CD4-positive, CD25-positive, alpha-beta regulatory T cell (primary cell): Measurements from ENCODE around the gene SEMA3A. TPM values are rescaled to one million over a fixed set of nuclear protein-coding genes. Genes with fewer than 3 reads are reported as not detected.

Source experiments
- ATAC-seq, 2 donors: fragments of 150-1000 bp; cut with Tn5 transposase; one replicate each; pipeline ENCODE4 v1.10.0; 2021; ENCODE audit warnings: low read depth in 2 of 2, moderate number of reproducible peaks in 2 of 2, moderate library complexity in 1 of 2
- DNase-seq, 3 donors: peaks; one replicate each; pipeline versions ENCODE4 v3.0.0 to v3.0.0-alpha.2; 2012 to 2022; ENCODE audit warnings: mixed read lengths in 1 of 3
- H3K27ac ChIP-seq: one replicate; pipeline ENCODE4 v1.7.0; 2013; ENCODE audit warnings: mild to moderate bottlenecking, low read length; ENCODE audit not compliant: insufficient read depth, poor library complexity, severe bottlenecking
- H3K27me3 ChIP-seq: one replicate; pipeline ENCODE4 v1.7.0; 2013; ENCODE audit warnings: low read length; ENCODE audit not compliant: control insufficient read depth, insufficient read depth
- H3K36me3 ChIP-seq: one replicate; pipeline ENCODE4 v1.7.0; 2013; ENCODE audit warnings: mild to moderate bottlenecking, low read length, moderate library complexity; ENCODE audit not compliant: control insufficient read depth, insufficient read depth
- H3K4me1 ChIP-seq: 2 replicates; pipeline ENCODE4 v1.7.0; 2013; ENCODE audit warnings: mild to moderate bottlenecking, low read length; ENCODE audit not compliant: insufficient read depth, control insufficient read depth, poor library complexity, severe bottlenecking
- H3K4me3 ChIP-seq: one replicate; pipeline ENCODE4 v1.7.0; 2013; ENCODE audit warnings: low read depth, mild to moderate bottlenecking, low read length, moderate library complexity
- H3K9me3 ChIP-seq, 2 experiments: 1 replicate in 1 of 2; 2 replicates in 1 of 2; pipeline ENCODE4 v1.7.0; 2013; ENCODE audit warnings: low read length in 2 of 2, mild to moderate bottlenecking in 1 of 2, moderate library complexity in 1 of 2; ENCODE audit not compliant: control insufficient read depth in 2 of 2
- H3K27ac Mint-ChIP-seq, 3 donors: one replicate each; pipeline ENCODE4 v1.8.0; 2020 to 2022; ENCODE audit warnings: mild to moderate bottlenecking in 3 of 3, mixed read lengths in 3 of 3, moderate library complexity in 2 of 3
- H3K27me3 Mint-ChIP-seq: one replicate; pipeline ENCODE4 v1.8.0; 2022; ENCODE audit warnings: mild to moderate bottlenecking, mixed read lengths
- H3K36me3 Mint-ChIP-seq: one replicate; pipeline ENCODE4 v1.8.0; 2020; ENCODE audit warnings: mixed read lengths
- H3K4me1 Mint-ChIP-seq, 4 donors: one replicate each; pipeline ENCODE4 v1.8.0; 2020 to 2022; ENCODE audit warnings: mixed read lengths in 4 of 4, mild to moderate bottlenecking in 1 of 4
- H3K4me3 Mint-ChIP-seq, 4 donors: one replicate each; pipeline ENCODE4 v1.8.0; 2020 to 2022; ENCODE audit warnings: mild to moderate bottlenecking in 4 of 4, mixed read lengths in 4 of 4, moderate library complexity in 3 of 4
- H3K9me3 Mint-ChIP-seq, 7 donors: one replicate each; pipeline ENCODE4 v1.8.0; 2020 to 2022; ENCODE audit warnings: mixed read lengths in 7 of 7, mild to moderate bottlenecking in 3 of 7, moderate library complexity in 2 of 7
- polyA plus RNA-seq, 4 donors: library from polyadenylated mRNA; unstranded; fragments of 300-500 nt; fragmentation: Illumina TruSeq; gene quantifications; one replicate each; pipeline ENCODE4 v1.2.3, GENCODE V29; 2021
- total RNA-seq: library from RNA; stranded (reverse); gene quantifications from one replicate; pipeline ENCODE4 v1.2.3, GENCODE V29; 2022

Gene SEMA3A
- total and polyA plus RNA-seq, 5 donors from 2014 or later: not detected

DNA sequence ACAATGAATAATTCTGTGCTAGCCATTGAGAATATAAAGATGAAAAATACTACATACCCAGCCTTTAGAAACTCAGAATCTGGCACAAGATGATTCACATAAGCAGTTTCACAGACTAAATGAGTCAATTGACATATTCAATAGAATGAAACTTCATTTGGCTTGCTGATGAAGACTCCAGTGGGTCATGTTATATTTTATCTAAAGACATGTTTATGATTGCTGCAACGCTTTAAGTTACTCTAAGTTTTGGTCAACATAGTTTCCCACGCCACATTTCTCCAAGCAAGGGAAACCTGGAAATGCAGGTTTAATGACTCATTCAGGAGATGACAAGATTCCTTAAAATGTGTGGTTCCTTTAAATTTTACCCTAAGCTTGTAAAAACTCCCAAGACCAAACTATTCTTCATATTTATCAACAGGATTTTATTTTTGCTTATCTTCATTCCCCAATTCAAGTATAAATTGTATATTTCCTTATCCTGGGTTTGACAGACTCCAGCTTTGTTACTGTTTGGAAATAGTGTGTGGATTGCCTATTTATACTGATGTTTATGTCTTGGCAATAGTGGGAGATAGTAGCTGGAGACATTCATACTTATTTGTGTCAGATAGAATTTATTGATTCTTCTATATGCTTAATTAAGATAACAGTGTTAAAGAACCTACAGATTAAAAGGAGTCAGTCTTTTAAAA lies 6.6 kb downstream of the SEMA3A start:
- H3K9me3 ChIP-seq: no peaks in the 10 kb centered on the region
- Mint-ChIP-seq H3K27ac (no peak overlapping the region), H3K9me3 (peaks cover 0 to 3% (median 0%) of the 10 kb centered on the region in 7 donors), H3K4me1 (peaks cover 0 to 12% (median under 1%) of the 10 kb centered on the region in 4 donors), H3K36me3 (no peaks in the 10 kb centered on the region), H3K27me3 (no peaks in the 10 kb centered on the region), H3K4me3 (no peak overlapping the region)
- H3K4me1 ChIP-seq: no peaks in the 10 kb centered on the region
- no peak overlapping the region for H3K4me3 ChIP-seq
- H3K27me3 ChIP-seq: no peaks in the 10 kb centered on the region
- no peak overlapping the region for H3K27ac ChIP-seq
- no peaks in the 10 kb centered on the region for H3K36me3 ChIP-seq
- ATAC-seq (no peak), DNase-seq (no peak)

DNA sequence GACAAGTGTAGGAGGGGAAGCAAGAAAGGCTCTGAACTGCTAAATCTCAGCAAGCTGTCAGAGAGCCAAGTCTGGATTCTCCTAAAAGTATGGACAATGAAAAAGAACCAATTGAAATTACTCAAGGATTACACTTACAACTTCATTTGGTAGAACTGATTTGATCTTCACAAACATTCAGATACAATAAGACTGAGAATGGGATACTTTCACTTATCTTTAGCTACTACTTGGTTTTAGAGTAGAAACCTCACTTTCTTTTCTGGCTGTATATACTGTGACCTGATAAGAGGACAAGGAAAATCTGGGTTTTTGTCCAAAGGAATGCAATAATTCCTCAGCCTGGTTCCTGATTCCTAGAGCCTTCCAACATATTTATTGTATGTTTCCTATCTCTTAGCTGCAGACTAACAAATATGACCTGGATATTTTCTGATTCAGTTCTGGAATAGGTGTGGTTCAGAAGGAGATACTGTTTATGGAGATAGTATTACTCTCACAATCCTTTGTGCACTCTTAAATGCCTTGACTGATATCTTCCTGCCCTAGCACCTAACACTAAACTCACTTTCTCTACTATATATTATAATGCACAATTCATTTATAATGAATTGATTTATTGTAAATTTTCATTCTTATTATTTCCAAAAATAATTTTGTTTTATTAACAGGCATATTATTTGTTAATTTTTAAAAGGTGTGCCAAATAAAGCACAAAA lies 7.3 kb downstream of the SEMA3A start:
- no peaks in the 10 kb centered on the region for H3K9me3 ChIP-seq
- Mint-ChIP-seq H3K9me3 (peaks cover 0 to 3% (median 0%) of the 10 kb centered on the region in 7 donors), H3K4me3 (no peak overlapping the region), H3K36me3 (no peaks in the 10 kb centered on the region), H3K4me1 (peaks cover 0 to 12% (median under 1%) of the 10 kb centered on the region in 4 donors), H3K27me3 (no peaks in the 10 kb centered on the region), H3K27ac (no peak overlapping the region)
- no peaks in the 10 kb centered on the region for H3K36me3 ChIP-seq
- ATAC-seq (no peak), DNase-seq (no peak)
- no peaks in the 10 kb centered on the region for H3K4me1 ChIP-seq
- H3K27ac ChIP-seq: no peak overlapping the region
- H3K4me3 ChIP-seq: no peak overlapping the region
- no peaks in the 10 kb centered on the region for H3K27me3 ChIP-seq

GRCh38 chr7:84183741-84184140 lies 10.8 kb downstream of the SEMA3A start:
- Mint-ChIP-seq H3K4me1 (peaks cover 0 to 7% (median under 1%) of the 10 kb centered on the region in 4 donors), H3K27me3 (no peaks in the 10 kb centered on the region), H3K27ac (no peak overlapping the region)

GRCh38 chr7:84182301-84182700 lies 12.3 kb downstream of the SEMA3A start:
- no peak overlapping the region for H3K4me3 Mint-ChIP-seq
- no peak overlapping the region for H3K27ac ChIP-seq
- ATAC-seq (no peak), DNase-seq (no peak)
- H3K27me3 Mint-ChIP-seq: no peaks in the 10 kb centered on the region
- H3K9me3 Mint-ChIP-seq: peaks cover 0 to 2% (median 0%) of the 10 kb centered on the region in 7 donors
- H3K9me3 ChIP-seq: no peaks in the 10 kb centered on the region
- H3K4me3 ChIP-seq: no peak overlapping the region
- H3K36me3 Mint-ChIP-seq: no peaks in the 10 kb centered on the region
- no peaks in the 10 kb centered on the region for H3K4me1 ChIP-seq
- peaks cover 0 to 4% (median under 1%) of the 10 kb centered on the region in 4 donors for H3K4me1 Mint-ChIP-seq
- no peaks in the 10 kb centered on the region for H3K27me3 ChIP-seq
- no peak overlapping the region for H3K27ac Mint-ChIP-seq
- no peaks in the 10 kb centered on the region for H3K36me3 ChIP-seq

More at GRCh38 chr7:84183741-84184140, 10.8 kb downstream of the SEMA3A start:
- H3K9me3 ChIP-seq: no peaks in the 10 kb centered on the region
- no peak overlapping the region for H3K4me3 Mint-ChIP-seq
- H3K36me3 Mint-ChIP-seq: no peaks in the 10 kb centered on the region
- H3K4me1 ChIP-seq: no peaks in the 10 kb centered on the region
- ATAC-seq (no peak), DNase-seq (no peak)
- no peaks in the 10 kb centered on the region for H3K36me3 ChIP-seq
- H3K27ac ChIP-seq: no peak overlapping the region
- peaks cover 0 to 3% (median 0%) of the 10 kb centered on the region in 7 donors for H3K9me3 Mint-ChIP-seq
- H3K27me3 ChIP-seq: no peaks in the 10 kb centered on the region
- no peak overlapping the region for H3K4me3 ChIP-seq

DNA sequence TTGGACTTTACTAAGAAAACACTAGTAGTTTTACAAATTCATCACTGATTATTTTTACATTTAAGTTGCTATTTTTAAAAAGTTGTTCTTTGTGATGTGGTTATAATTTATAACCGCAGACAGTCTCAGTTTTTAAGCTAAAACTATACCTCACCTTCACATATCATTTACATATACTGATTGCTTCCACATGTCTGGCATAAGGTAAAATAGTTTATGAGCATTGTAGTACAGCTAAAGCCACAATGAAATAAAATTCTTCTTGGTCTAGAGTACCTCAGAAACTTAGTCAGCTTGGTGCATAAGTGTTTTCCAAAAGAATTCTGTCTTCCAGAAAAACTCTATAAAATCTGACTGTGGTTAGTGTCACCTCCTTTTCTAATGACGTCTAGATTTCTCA lies 13.0 kb downstream of the SEMA3A start:
- Histone ChIP-seq H3K36me3 (no peaks in the 10 kb centered on the region), H3K9me3 (no peaks in the 10 kb centered on the region), H3K27ac (no peak overlapping the region), H3K4me3 (no peak overlapping the region), H3K27me3 (no peaks in the 10 kb centered on the region), H3K4me1 (no peaks in the 10 kb centered on the region)
- Mint-ChIP-seq H3K4me1 (peaks cover 0 to 2% (median 0%) of the 10 kb centered on the region in 4 donors), H3K27me3 (no peaks in the 10 kb centered on the region), H3K9me3 (peaks cover 0 to 1% (median 0%) of the 10 kb centered on the region in 7 donors), H3K27ac (no peak overlapping the region), H3K36me3 (no peaks in the 10 kb centered on the region), H3K4me3 (no peak overlapping the region)
- DNase-seq (no peak), ATAC-seq (no peak)

DNA sequence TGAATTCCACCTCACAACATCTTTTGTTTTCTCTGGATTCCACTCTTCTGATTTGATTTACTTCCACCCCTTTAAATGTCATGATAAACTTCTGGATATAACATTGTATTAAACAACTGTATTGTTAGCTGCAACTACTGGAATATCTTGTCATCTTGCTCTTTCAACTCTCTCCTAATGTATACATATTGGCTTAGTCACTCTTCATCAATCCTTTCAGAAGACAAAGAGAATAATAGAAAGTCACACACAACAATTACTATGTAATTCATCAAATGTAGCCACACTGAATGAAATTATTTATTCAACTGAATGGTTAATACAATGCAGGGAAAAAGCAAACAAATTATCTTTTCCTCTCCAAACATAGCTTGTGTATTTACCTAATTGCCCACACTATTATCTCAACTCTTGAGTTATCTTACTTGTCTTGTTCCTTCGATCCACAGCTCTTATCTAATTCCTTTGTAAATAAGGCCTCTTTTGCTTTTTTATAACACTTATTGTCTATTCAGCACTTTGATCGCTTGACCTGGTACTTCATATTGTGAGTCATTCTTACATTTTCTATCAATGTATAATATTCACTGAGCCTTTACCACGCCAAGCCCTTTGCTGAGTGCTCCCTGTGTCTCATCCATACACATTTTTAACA lies 16.7 kb downstream of the SEMA3A start:
- H3K36me3 Mint-ChIP-seq: no peaks in the 10 kb centered on the region
- H3K4me1 Mint-ChIP-seq: no peaks in the 10 kb centered on the region
- H3K27ac Mint-ChIP-seq: no peak overlapping the region
- H3K9me3 ChIP-seq: peaks cover 0 to 3% of the 10 kb centered on the region in 2 experiments
- no peaks in the 10 kb centered on the region for H3K27me3 Mint-ChIP-seq
- no peaks in the 10 kb centered on the region for H3K36me3 ChIP-seq
- DNase-seq (no peak), ATAC-seq (no peak)
- H3K27ac ChIP-seq: no peak overlapping the region
- no peaks in the 10 kb centered on the region for H3K27me3 ChIP-seq
- no peaks in the 10 kb centered on the region for H3K4me1 ChIP-seq
- no peak overlapping the region for H3K4me3 ChIP-seq
- H3K4me3 Mint-ChIP-seq: no peak overlapping the region
- peaks cover 0 to 1% (median 0%) of the 10 kb centered on the region in 7 donors for H3K9me3 Mint-ChIP-seq

- Histone ChIP-seq H3K4me1 (no peaks in the 10 kb centered on the region), H3K9me3 (peaks cover 0 to 3% of the 10 kb centered on the region in 2 experiments), H3K4me3 (no peak overlapping the region), H3K27ac (no peak overlapping the region), H3K27me3 (no peaks in the 10 kb centered on the region), H3K36me3 (no peaks in the 10 kb centered on the region)
- no peaks in the 10 kb centered on the region for H3K36me3 Mint-ChIP-seq
- H3K27ac Mint-ChIP-seq: no peak overlapping the region
- ATAC-seq (no peak), DNase-seq (no peak)
- no peaks in the 10 kb centered on the region for H3K27me3 Mint-ChIP-seq
- peaks cover 0 to 1% (median 0%) of the 10 kb centered on the region in 7 donors for H3K9me3 Mint-ChIP-seq
- H3K4me1 Mint-ChIP-seq: no peaks in the 10 kb centered on the region
- no peak overlapping the region for H3K4me3 Mint-ChIP-seq
Observed at GRCh38 chr7:84176716-84177115, 17.9 kb downstream of the SEMA3A start.
